Lower leg skin (tissue), 3 donors: ENCODE results near the gene ELOVL1.

Experiments used
- CTCF ChIP-seq, 3 donors: fragments of 450-650 bp; IDR thresholded peaks; one replicate each; pipeline ENCODE4 v1.5.1; 2016; ENCODE audit warnings: antibody characterized with exemption in 3 of 3, mild to moderate bottlenecking in 3 of 3, moderate library complexity in 2 of 3
- POLR2A ChIP-seq, 2 donors: fragments of 450-650 bp; IDR thresholded peaks; one replicate each; pipeline ENCODE4 v1.6.1; 2016 to 2017; ENCODE audit warnings: antibody characterized with exemption in 2 of 2, mild to moderate bottlenecking in 1 of 2, moderate library complexity in 1 of 2

- TF ChIP-seq CTCF (IDR thresholded peaks at IDR 0.05) (no peak), POLR2A (IDR thresholded peaks at IDR 0.05) (no peak)
Measured at GRCh38 chr1:43352881-43353280, 14.9 kb downstream of the ELOVL1 start.
